A549 (cell line): ENCODE results near the gene PITX1.

Source experiments
- CTCF ChIP-seq: fragments of >200 bp; sonication (Bioruptor Twin); formaldehyde crosslinking; IDR thresholded peaks from 3 replicates; pipeline ENCODE4 v1.5.1; 2016
- KDM5A ChIP-seq: fragments of 200-600 bp; sonication (generic); IDR thresholded peaks from 2 replicates; pipeline ENCODE4 v1.6.1; 2016; ENCODE audit warnings: antibody characterized with exemption, mild to moderate bottlenecking
- RAD21 ChIP-seq, 2 experiments: fragments of >200 bp in 1 of 2; sonication (Bioruptor Twin) in 1 of 2; formaldehyde crosslinking in 1 of 2; IDR thresholded peaks in 1 of 2; conservative IDR thresholded peaks in 1 of 2; 2 replicates in 1 of 2; 3 replicates in 1 of 2; pipeline ENCODE4 v1.6.1; 2012 to 2018; ENCODE audit warnings: inconsistent platforms in 1 of 2

- no peak for TF ChIP-seq RAD21 (conservative IDR thresholded peaks at IDR 0.05 in 1 of 2, IDR thresholded peaks at IDR 0.05 in 1 of 2)
- no peak for TF ChIP-seq CTCF
- TF ChIP-seq KDM5A: no peak
Measured at GRCh38 chr5:135027697-135028615, 6.1 kb downstream of the PITX1 start.
